ENCODE data around the gene ZNF75A. TPM values are rescaled to one million over a fixed set of nuclear protein-coding genes. Genes with fewer than 3 reads are reported as not detected.

The ZNF75A gene
- total and polyA plus RNA-seq, 9 of the 15 experiments (the other 6 are each of a cell fraction or from before 2014, with no cell fraction given), result 7.2 to 24.5 (median 17.1) TPM

GRCh38 chr16:3317315-3317999 lies 12.2 kb downstream of the ZNF75A start (continued):
- peak; percentile 87 for TF ChIP-seq CBX1 (IDR thresholded peaks at IDR 0.05; ENCODE audit: low read depth)
- no peak for TF ChIP-seq HNRNPUL1 (IDR thresholded peaks at IDR 0.05; ENCODE audit: low read length)
- TF ChIP-seq ZNF146 (CRISPR knock-in tag; IDR thresholded peaks at IDR 0.05; ENCODE audit: unreplicated experiment), result no peak
- TF ChIP-seq TRIM25 (IDR thresholded peaks at IDR 0.05; ENCODE audit: borderline replicate concordance), result no peak
- TF ChIP-seq TEAD1 (CRISPR knock-in tag; IDR thresholded peaks at IDR 0.05), result 0 out of 4 replicates have a peak, but pooled peaks of 1 of the 2 experiments have one; percentile 10
- no peak for TF ChIP-seq ZNF347 (CRISPR knock-in tag; IDR thresholded peaks at IDR 0.05; ENCODE audit: low read depth)
- no peak for TF ChIP-seq DACH1 (IDR thresholded peaks at IDR 0.05; ENCODE audit: partially characterized antibody)
- no peak for TF ChIP-seq ZBTB2 (IDR thresholded peaks at IDR 0.05)
- TF ChIP-seq NFRKB (IDR thresholded peaks at IDR 0.05; ENCODE audit: low read depth), result peak; percentile 94
- no peak for TF ChIP-seq CEBPZ (IDR thresholded peaks at IDR 0.05; ENCODE audit: borderline replicate concordance, low read depth, low read length)
- peak; percentile 99 for TF ChIP-seq ZNF280A (IDR thresholded peaks at IDR 0.05; ENCODE audit: low read depth, partially characterized antibody)
- no peak for TF ChIP-seq TGIF2 (CRISPR knock-in tag; IDR thresholded peaks at IDR 0.05)
- TF ChIP-seq RFX7 (CRISPR knock-in tag; IDR thresholded peaks at IDR 0.05), result no peak
- no peak for TF ChIP-seq ATF3 (IDR thresholded peaks at IDR 0.05)
- no peak for TF ChIP-seq ATF3 (CRISPR knock-in tag; conservative IDR thresholded peaks at IDR 0.05)
- no peak for TF ChIP-seq HOMEZ (CRISPR knock-in tag; IDR thresholded peaks at IDR 0.05)
- TF ChIP-seq ZNF165 (CRISPR knock-in tag; IDR thresholded peaks at IDR 0.05; ENCODE audit: borderline replicate concordance), result no peak
